GM18909 (cell line): ENCODE measurements around the gene FAM241B.

Experiments
- ATAC-seq: cut with Tn5 transposase; IDR thresholded peaks from one replicate; pipeline ENCODE4 v1.9.1; 2021; ENCODE audit warnings: mild to moderate bottlenecking; ENCODE audit not compliant: unreplicated experiment, poor library complexity

The FAM241B gene, protein sequence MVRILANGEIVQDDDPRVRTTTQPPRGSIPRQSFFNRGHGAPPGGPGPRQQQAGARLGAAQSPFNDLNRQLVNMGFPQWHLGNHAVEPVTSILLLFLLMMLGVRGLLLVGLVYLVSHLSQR

DNA sequence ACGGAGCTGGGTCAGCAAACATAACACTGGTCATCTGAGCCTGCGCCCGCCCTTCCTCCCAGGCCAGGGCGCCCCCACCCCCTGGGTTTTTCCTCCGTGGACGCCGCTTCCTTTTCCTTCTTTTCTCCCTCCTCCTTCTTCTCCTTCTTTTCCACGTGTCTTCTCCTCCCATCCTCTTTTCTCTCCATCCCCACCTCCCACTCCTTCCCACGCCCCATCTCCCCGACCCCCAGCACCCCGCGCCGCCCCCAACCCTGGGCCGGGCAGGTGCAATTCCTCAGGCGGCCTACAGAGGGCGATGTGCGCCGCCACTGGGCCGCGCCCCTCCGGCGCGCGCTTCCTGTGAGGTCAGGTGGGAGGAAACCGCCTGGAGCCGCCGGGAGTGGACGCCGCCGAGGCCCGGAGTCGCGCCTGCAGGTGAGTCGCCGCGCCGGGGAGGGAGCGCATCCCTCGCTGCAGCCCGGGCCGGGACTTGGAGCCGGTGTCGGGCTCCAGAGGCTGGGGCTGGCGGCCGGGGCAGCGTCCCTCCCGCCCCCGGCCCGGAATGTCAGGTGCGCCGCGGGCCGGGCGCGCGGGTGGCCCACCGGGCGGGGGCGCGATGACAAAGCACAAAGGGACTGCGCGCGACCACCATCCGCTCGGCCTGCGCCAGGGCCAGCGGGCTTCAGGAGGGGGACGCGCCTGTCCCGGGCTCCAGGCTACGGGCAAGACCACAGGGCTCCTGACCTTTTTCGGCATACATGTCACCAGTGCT, at the start of gene FAM241B:
TSS of gene FAM241B (plus strand) at position 351 of the 754 bp plus-strand sequence. CDS start 1,497 bp downstream, outside the sequence.
- ATAC-seq = no peak

GRCh38 chr10:69580435-69580834, 49.6 kb upstream of the FAM241B start:
- no peak for ATAC-seq

DNA sequence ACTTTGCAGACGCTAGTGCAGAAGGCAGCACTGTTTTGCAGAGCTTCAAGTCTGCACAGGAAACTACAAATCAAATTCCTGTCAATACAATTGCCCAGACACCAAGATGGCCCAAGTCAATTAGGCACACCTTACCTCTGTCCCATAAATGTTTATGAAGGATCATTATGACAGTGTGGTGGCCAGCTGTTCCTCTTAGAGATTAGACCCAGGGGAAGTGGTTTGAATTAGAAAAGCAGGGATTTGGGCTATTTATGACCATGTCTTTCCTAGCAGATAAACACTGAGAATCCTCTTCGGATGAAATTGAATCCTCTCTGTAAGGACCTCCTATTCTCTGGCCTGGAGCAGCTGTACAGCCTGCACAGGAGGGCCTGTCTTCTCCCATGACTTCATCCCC, 46.9 kb upstream of the FAM241B start:
- ATAC-seq = no peak

GRCh38 chr10:69584624-69585023, 45.4 kb upstream of the FAM241B start:
- ATAC-seq = no peak

DNA sequence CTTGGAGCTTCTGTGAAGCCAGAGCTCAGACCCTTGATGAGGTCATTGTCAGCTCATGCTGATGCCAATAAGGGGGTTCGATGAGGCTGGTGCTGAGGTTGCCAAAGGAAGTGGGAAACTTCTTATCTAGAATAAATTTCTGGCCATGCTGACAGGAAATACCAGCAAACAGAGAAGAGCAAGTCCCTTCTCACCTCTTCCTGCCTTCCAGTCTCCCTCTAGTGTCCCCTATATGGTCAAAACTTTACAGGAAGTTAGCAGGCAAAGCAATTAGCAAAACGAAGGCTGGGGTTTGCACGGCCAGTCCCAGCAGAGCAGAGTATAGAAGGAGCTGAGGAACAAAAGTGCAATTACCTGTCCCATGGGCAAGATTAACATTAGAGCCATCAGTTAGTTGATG, 41.7 kb upstream of the FAM241B start:
- ATAC-seq = no peak

DNA sequence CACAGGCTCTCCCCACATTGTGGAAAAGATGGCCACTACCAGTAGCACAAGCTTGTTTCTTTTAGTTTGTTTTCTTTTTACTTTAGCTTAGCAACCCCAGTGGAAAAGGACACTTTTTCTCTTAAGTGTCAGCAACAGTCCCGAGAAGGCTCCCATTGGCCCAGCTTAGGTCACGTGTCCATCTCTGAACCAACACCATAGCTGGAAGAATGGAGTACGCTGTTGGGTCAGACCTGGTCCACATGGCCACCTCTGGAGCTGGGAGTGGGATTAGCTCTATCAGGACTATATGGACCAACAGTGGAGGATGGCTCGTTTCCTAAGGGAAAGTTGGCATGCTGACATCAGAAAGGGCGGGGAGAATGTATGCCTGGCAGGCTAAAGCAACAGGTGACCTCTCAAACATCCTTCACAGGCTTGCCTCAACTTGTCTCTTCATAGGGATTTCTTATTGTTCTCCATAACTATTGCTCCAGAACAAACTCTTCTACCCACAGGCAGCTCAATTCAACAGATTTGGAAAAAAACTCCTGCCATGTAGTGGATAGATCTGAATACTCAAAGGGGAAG, 29.2 kb upstream of the FAM241B start:
- ATAC-seq = no peak

- no peak for ATAC-seq
Observed at GRCh38 chr10:69609077-69609476, 21.0 kb upstream of the FAM241B start.

DNA sequence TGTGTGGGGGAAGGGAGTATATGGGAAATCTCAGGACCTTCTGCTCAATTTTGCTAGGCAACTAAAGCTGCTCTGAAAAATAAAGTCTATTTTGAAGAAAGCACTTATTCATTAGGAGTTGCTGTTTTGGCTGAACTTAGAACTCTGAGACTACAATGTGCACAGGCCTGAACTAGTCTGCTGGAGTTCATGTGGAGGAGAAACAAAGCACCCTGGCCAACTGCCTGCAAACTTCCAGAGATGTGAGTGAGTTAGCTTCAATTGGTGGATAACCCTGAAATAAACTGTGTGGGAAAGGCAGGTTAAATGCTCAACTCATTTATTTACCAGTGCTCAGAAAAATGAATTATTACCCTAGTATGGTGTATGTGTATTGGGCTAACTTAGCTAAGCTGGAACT, 17.3 kb upstream of the FAM241B start:
- ATAC-seq = no peak

DNA sequence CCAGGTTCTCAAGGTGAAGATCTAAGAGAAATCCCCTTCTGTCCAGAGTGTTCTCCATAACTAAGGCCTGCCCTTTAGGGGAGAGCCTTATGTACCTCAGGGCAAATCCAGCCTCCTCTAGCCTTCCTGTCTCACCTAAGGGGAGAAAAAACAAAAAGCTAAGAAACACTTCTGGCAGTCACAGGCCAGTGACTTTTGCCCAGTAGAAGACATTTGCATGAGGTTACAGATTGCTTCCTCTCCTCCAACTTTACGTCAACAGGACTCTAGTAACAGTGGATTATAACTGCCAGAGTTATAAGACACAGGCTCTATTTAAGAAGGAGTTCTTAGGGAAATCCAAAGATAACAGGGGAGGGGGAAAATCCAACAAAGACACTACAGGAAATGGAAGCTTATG, 15.9 kb upstream of the FAM241B start:
- ATAC-seq = no peak

GRCh38 chr10:69616358-69616757, 13.7 kb upstream of the FAM241B start:
- no peak for ATAC-seq

- no peak for ATAC-seq
Observed at GRCh38 chr10:69618746-69619145, 11.3 kb upstream of the FAM241B start.

- ATAC-seq = no peak
Observed at GRCh38 chr10:69619626-69620025, 10.4 kb upstream of the FAM241B start.

- no peak for ATAC-seq
Observed at GRCh38 chr10:69620625-69621024, 9.4 kb upstream of the FAM241B start.

- ATAC-seq = no peak
Observed at GRCh38 chr10:69624245-69624786, 5.7 kb upstream of the FAM241B start.

- no peak for ATAC-seq
Observed at GRCh38 chr10:69626826-69627225, 3.2 kb upstream of the FAM241B start.

DNA sequence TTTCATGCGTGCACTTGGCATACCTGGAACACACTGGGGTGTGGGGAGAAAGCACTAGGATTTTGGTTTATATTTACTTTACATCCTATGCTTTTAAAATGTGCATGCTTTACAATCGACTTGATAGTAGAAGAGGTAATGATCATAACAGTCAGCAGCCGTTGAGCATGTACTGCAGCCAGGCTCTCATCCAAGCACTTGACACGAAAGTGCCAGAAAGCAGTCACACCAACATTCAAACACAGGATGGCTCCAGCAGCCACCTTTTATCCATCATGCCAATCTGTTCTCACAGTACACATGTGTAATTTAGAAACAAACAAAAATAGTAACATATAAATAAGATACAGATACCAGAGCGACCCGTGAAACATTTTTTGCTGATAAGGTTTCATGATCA, 1.2 kb upstream of the FAM241B start:
- ATAC-seq = no peak

- ATAC-seq = no peak
Observed at GRCh38 chr10:69629519-69629896, 539 bp upstream of the FAM241B start.

GRCh38 chr10:69630651-69631400, 779 bp downstream of the FAM241B start:
- no peak for ATAC-seq

DNA sequence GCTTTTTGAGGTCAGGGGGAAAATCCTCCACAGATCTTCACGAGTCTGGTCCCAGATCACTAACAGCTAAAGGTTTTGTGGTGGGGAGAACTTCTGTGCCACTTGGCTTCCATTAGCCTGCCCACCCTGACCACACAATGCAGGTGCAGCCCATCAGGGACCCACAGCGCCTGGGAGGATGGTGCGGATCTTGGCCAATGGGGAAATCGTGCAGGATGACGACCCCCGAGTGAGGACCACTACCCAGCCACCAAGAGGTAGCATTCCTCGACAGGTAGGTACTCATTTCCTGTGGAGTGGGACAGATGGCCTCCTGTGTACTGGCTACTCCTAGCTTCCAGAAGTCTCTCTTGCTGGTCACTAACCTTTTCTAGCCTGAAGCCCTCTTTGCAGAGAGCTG, 1.5 kb downstream of the FAM241B start:
- ATAC-seq = no peak

GRCh38 chr10:69632516-69633199, 2.6 kb downstream of the FAM241B start:
- no peak for ATAC-seq
